ENCODE measurements around the gene SYT2. TPM values are rescaled to one million over a fixed set of nuclear protein-coding genes. Genes with fewer than 3 reads are reported as not detected.
"Not testable (repeated sequence)": the region's sequence is repeated elsewhere in the genome, so short reads cannot be mapped to it uniquely, and the experiment has no call there.

The SYT2 gene
- polyA plus RNA-seq, 1 donor, result 2.7 TPM

GRCh38 chr1:202569393-202570322 lies 140.6 kb downstream of the SYT2 start:
- DNase-seq, result no peak

GRCh38 chr1:202568826-202569225 lies 141.4 kb downstream of the SYT2 start:
- no peak for DNase-seq

DNA sequence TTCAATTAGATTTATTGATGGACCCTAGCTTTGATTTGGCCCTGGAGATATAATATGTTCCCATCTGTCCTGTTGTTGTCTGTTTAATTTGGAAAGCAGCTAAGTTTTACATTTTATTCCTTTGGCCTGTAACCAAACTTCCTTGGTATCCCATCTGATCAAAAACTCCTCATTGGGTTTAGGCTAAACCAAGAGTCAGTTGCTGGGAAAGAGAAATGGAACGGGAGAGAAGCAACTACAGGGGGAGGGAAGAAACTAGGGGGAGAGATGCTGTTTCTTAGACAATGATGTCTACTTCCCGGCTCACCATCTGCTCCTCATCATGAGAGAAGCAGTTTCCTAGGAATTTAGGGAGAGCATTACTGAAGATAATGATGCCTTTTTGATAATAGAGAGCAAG lies 141.8 kb downstream of the SYT2 start:
- no peak for DNase-seq

DNA sequence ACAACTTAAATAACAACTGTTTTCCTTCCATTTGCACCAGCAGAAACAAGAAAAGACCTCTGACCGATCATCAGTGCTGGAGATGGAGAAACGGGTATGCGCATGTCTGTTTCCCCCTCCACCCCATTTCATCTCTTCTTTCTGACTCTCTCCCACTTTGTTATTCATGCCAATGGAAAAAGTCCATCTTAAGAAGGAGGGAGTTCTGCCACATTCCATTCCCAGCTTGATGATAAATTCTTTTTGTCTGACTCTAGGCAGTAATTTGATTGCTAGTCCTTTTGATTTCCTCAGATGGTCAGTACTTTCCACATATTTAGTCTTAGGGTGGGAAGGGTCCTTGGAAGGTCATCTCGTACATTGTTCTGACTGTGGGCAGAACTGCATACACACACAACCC lies 142.5 kb downstream of the SYT2 start:
- no peak for DNase-seq

GRCh38 chr1:202565890-202566602 lies 144.2 kb downstream of the SYT2 start:
- no peak for DNase-seq

- no peak for DNase-seq
These were observed 145.2 kb downstream of the SYT2 start for GRCh38 chr1:202564958-202565495.

GRCh38 chr1:202563818-202564217 lies 146.4 kb downstream of the SYT2 start:
- no peak for DNase-seq

DNA sequence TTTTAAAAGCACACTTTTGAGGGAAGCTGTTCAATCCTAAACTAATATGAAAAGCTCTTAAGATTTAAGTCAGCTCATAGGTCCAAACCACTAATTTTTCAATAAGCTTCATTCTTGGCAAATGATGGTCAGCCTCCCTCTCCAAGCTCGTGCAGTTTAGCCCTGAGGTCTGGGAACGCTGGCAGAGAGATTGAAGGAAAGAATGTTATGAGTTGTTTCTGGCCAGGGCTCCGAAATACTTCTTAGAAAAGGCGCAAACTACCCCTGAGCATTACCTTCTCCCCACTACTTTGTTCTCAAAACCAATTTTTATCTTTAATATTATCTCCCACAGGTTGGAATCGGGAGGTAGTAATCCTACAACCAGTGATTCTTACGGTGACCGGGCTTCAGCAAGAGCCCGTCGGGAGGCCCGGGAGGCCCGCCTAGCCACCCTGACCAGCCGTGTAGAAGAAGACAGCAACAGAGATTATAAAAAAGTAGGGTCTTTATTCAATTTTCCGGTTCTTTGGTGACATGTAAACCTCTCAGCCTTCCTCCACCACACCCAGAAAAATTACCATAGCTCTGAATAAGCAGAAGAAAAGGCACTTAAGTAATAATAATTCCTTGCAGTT lies 147.7 kb downstream of the SYT2 start:
- no peak for DNase-seq

- DNase-seq, result no peak
These were observed 148.4 kb downstream of the SYT2 start for GRCh38 chr1:202561726-202562443.

DNA sequence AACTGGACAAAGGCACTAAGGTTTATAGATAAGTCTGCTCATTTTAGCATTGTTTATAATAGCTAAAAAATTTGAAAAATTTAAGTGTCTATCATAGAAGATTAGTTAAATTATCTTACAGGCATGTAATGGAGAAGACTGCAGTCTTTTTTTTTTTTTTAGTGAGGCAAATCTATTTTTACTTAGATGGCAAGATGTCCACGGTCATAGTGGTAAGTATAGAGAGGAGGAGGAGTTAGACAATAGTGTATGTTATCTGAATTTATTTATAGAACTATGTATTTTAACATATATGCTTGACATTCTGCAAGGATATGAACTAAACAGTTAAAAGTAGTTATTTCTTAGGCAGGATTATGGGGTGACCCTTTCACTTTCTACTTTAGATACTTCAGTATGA lies 149.0 kb downstream of the SYT2 start:
- no peak for DNase-seq

GRCh38 chr1:202557662-202558061 lies 152.6 kb downstream of the SYT2 start:
- not testable (repeated sequence) for DNase-seq

DNA sequence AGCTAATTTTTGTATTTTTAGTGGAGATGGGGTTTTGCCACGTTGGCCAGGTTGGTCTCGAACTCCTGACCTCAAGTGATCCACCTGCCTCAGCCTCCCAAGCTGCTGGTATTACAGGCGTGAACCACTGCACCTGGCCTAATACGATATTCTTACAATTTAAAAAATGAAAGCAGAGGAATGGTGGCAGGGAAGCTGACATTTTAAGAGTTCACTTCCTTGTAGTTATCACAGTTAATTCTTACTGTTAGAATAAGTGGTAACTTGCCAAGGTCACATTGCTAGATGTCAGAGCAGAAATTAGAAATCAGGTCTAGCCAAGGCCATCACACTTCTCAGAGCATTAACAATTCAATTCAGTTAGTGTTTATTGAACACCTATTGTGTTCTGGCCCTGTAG lies 154.2 kb downstream of the SYT2 start:
- DNase-seq, result not testable (repeated sequence)

DNA sequence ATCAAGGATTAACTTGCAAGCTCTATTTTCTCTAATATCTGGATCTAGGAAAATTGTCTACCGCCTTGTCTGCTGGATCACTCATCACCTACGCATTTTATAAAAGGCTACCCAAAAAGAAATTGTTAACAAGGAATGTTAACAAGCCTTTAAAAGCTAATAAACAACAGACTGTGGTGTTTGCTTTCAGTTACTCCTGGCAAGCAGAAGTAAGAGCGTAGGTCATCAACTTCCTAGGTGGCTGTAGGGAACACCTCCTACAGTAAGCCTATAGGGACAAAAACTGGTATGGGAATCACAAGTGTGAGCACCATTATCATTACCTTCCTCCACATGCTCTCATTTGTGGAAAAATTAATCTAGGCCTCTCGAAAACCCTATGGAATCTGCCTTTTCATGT lies 155.6 kb downstream of the SYT2 start:
- DNase-seq, result not testable (repeated sequence)

DNA sequence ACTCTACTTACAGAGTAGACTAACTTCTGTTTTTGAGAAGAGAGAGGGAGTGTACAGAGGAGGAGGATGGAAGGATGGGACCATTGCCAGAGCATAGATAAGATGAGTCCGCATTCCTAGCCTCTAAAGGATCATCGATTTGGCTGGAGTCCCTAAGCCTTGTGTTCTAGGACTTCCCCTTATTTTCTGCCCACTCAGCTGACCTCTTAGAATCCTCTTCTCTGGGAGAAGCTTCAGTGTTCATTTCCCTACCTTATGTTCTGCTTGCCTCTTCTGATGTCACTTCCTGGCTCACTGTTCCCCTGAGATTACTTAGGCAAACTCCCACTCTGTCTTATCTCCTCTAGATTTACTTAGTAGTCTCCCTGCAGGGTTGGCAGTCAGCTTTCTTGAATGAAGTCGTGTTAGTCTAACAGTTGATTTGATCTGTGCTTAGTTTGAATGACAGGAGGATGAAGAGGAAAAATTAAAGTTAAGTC lies 156.7 kb downstream of the SYT2 start:
- DNase-seq, result no peak

- DNase-seq, result not testable (repeated sequence)
These were observed 157.2 kb downstream of the SYT2 start for GRCh38 chr1:202553078-202553477.

- DNase-seq, result not testable (repeated sequence)
These were observed 157.6 kb downstream of the SYT2 start for GRCh38 chr1:202552615-202553014.

- no peak for DNase-seq
These were observed 158.6 kb downstream of the SYT2 start for GRCh38 chr1:202551683-202552082.

GRCh38 chr1:202550088-202550487 lies 160.2 kb downstream of the SYT2 start:
- DNase-seq, result not testable (repeated sequence)

- DNase-seq, result no peak
These were observed 163.0 kb downstream of the SYT2 start for GRCh38 chr1:202547215-202547614.

DNA sequence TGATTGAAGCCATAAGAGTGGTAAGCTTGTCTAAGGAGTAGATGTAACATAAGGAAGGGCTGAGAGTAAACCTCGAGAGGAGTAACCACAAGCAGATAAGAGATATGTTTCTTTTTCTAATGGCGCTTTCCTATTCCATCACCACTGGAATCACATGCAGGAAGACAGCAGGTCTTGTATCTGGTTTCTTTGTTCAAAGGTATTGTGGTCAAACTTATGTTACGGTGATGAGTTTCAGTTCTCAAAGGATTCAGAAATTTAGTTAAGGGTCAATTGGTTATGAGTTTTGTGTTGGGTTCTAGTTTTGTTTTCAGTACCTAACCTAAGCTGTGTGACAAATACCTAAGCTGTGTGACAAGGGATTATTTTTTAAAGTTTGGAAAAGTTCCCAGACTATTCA lies 163.5 kb downstream of the SYT2 start:
- DNase-seq, result not testable (repeated sequence)

DNA sequence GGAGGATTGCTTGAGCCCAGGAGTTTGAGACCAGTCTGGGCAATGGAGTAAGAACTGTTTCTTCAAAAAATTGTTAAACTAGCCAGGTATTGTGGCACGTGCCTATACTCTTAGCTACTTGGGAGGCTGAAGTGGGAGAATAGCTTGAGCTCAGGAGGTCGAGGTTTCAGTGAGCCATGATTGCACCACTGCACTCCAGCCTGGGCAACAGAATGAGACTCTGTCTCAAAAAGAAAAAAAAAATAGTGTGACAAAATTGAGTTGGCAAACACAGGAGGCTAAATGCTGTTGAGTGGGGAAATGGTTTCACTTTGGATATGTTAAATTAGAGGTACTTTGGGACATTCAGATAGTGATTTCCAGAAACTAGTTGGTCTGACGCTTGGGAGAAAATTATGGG lies 163.9 kb downstream of the SYT2 start:
- not testable (repeated sequence) for DNase-seq

Data from left kidney (tissue), 2 donors.